Peyer's patch (tissue), 4 donors: ENCODE results near the gene E4F1. TPM values are rescaled to one million over a fixed set of nuclear protein-coding genes. Genes with fewer than 3 reads are reported as not detected.

Source experiments
- DNase-seq, 3 donors: peaks; one replicate each; pipeline ENCODE4 v3.0.0-alpha.2; 2017 to 2019
- H3K27ac ChIP-seq, 4 donors: fragments of 200-600 bp; sonication (generic); one replicate each; pipeline ENCODE4 v1.5.1; 2016 to 2019
- H3K27me3 ChIP-seq, 2 donors: fragments of 200-600 bp; sonication (generic); one replicate each; pipeline ENCODE4 v1.5.1; 2019
- H3K36me3 ChIP-seq, 3 donors: fragments of 200-600 bp; sonication (generic); one replicate each; pipeline ENCODE4 v1.5.1; 2016 to 2019
- H3K4me1 ChIP-seq, 4 donors: fragments of 200-600 bp; sonication (generic); one replicate each; pipeline ENCODE4 v1.5.1; 2016 to 2019
- H3K4me3 ChIP-seq, 4 donors: fragments of 200-600 bp; sonication (generic); 1 replicate in 3 of 4; 2 replicates in 1 of 4; pipeline ENCODE4 v1.5.1; 2016 to 2019; ENCODE audit warnings: mild to moderate bottlenecking in 1 of 4
- H3K9me3 ChIP-seq, 4 donors: fragments of 200-600 bp; sonication (generic); one replicate each; pipeline ENCODE4 v1.5.1; 2016 to 2019; ENCODE audit warnings: mild to moderate bottlenecking in 1 of 4
- CTCF ChIP-seq, 6 experiments: fragments of 450-650 bp in 4 of 6; fragments of 200-600 bp in 2 of 6; sonication (generic) in 1 of 6; IDR thresholded peaks; one replicate each; pipeline ENCODE4 v1.5.1; 2017 to 2019; ENCODE audit warnings: antibody characterized with exemption in 6 of 6, mild to moderate bottlenecking in 3 of 6, moderate library complexity in 1 of 6
- POLR2A ChIP-seq, 2 donors: fragments of 450-650 bp; IDR thresholded peaks; one replicate each; pipeline ENCODE4 v1.5.1; 2017; ENCODE audit warnings: antibody characterized with exemption in 2 of 2, mild to moderate bottlenecking in 2 of 2, moderate library complexity in 2 of 2
- total RNA-seq, 4 donors: library from RNA; depleted of rRNA; stranded (reverse); fragments of >200 nt; gene quantifications; one replicate each; pipeline ENCODE4 v1.1.0, GENCODE V29; 2016

The E4F1 gene
- total RNA-seq, 4 donors from 2014 or later = 35.6 to 124 (median 76.2) TPM

- TF ChIP-seq CTCF (IDR thresholded peaks at IDR 0.05) (no peak), POLR2A (IDR thresholded peaks at IDR 0.05) (no peak)
- Histone ChIP-seq H3K4me3 (no peak overlapping the region), H3K27me3 (no peaks in the 10 kb centered on the region), H3K36me3 (peaks cover 0 to 75% (median 0%) of the 10 kb centered on the region in 3 donors), H3K4me1 (peaks cover 0 to 13% (median 0%) of the 10 kb centered on the region in 4 donors), H3K27ac (no peak overlapping the region), H3K9me3 (no peaks in the 10 kb centered on the region)
- DNase-seq = no peak
Observed at GRCh38 chr16:2176047-2176446, 47.3 kb upstream of the E4F1 start.

GRCh38 chr16:2177101-2177500, 46.3 kb upstream of the E4F1 start:
- Histone ChIP-seq H3K4me1 (peaks cover 0 to 3% (median 0%) of the 10 kb centered on the region in 4 donors), H3K9me3 (no peaks in the 10 kb centered on the region), H3K27me3 (no peaks in the 10 kb centered on the region), H3K27ac (no peak overlapping the region), H3K4me3 (no peak overlapping the region), H3K36me3 (peaks cover 0 to 64% (median 0%) of the 10 kb centered on the region in 3 donors)
- no peak for DNase-seq
- no peak for TF ChIP-seq POLR2A (IDR thresholded peaks at IDR 0.05)
- TF ChIP-seq CTCF (IDR thresholded peaks at IDR 0.05) = no peak

- no peaks in the 10 kb centered on the region for H3K27me3 ChIP-seq
Observed at GRCh38 chr16:2177561-2177960, 45.8 kb upstream of the E4F1 start.

GRCh38 chr16:2178321-2179106, 44.9 kb upstream of the E4F1 start:
- peaks cover 0 to 50% (median 0%) of the 10 kb centered on the region in 3 donors for H3K36me3 ChIP-seq
- H3K27ac ChIP-seq = no peak overlapping the region
- no peaks in the 10 kb centered on the region for H3K27me3 ChIP-seq
- no peaks in the 10 kb centered on the region for H3K4me1 ChIP-seq
- no peak overlapping the region for H3K4me3 ChIP-seq
- no peaks in the 10 kb centered on the region for H3K9me3 ChIP-seq
- DNase-seq = no peak
- TF ChIP-seq CTCF (IDR thresholded peaks at IDR 0.05) = no peak
- TF ChIP-seq POLR2A (IDR thresholded peaks at IDR 0.05) = no peak

More at GRCh38 chr16:2177561-2177960, 45.8 kb upstream of the E4F1 start:
- H3K4me1 ChIP-seq = no peaks in the 10 kb centered on the region
- H3K36me3 ChIP-seq = peaks cover 0 to 60% (median 0%) of the 10 kb centered on the region in 3 donors
- no peaks in the 10 kb centered on the region for H3K9me3 ChIP-seq
- TF ChIP-seq POLR2A (IDR thresholded peaks at IDR 0.05) (no peak), CTCF (IDR thresholded peaks at IDR 0.05) (no peak)
- no peak for DNase-seq
- H3K27ac ChIP-seq = no peak overlapping the region
- no peak overlapping the region for H3K4me3 ChIP-seq

GRCh38 chr16:2179107-2179501, 44.3 kb upstream of the E4F1 start:
- H3K4me3 ChIP-seq = no peak overlapping the region
- DNase-seq = no peak
- no peaks in the 10 kb centered on the region for H3K9me3 ChIP-seq
- no peaks in the 10 kb centered on the region for H3K4me1 ChIP-seq
- H3K27ac ChIP-seq = no peak overlapping the region
- H3K27me3 ChIP-seq = no peaks in the 10 kb centered on the region
- H3K36me3 ChIP-seq = peaks cover 0 to 44% (median 0%) of the 10 kb centered on the region in 3 donors
- TF ChIP-seq CTCF (IDR thresholded peaks at IDR 0.05) = no peak
- TF ChIP-seq POLR2A (IDR thresholded peaks at IDR 0.05) = no peak
